ENCODE results near the gene CERS4.
A peak's percentile ranks its signal among the peaks of the same experiment; 100 is the strongest.
"Not testable (repeated sequence)": the region's sequence is repeated elsewhere in the genome, so short reads cannot be mapped to it uniquely, and the experiment has no call there.

Gene CERS4

GRCh38 chr19:8208922-8209461 lies at the start of gene CERS4:
CERS4 (plus strand) TSS chr19:8209370; CDS start chr19:8251077, 41,707 bp downstream.
- no peak for DNase-seq (ENCODE audit: low read depth, low spot score)

GRCh38 chr19:8161135-8161646 lies 48.0 kb upstream of the CERS4 start:
- H3K27ac ChIP-seq, result no peak overlapping the region
- DNase-seq (ENCODE audit: low read depth, low spot score), result no peak

More at GRCh38 chr19:8208922-8209461, at the start of gene CERS4:
- no peak within 1 kb of the TSS for H3K27ac ChIP-seq

- H3K27ac ChIP-seq, result no peak overlapping the region
- no peak for DNase-seq (ENCODE audit: low read depth, low spot score)
These were observed 45.4 kb upstream of the CERS4 start for GRCh38 chr19:8163759-8164158.

- no peak overlapping the region for H3K27ac ChIP-seq
- no peak for DNase-seq (ENCODE audit: low read depth, low spot score)
These were observed 41.2 kb upstream of the CERS4 start for GRCh38 chr19:8167985-8168384.

GRCh38 chr19:8168537-8168936 lies 40.6 kb upstream of the CERS4 start:
- no peak for DNase-seq (ENCODE audit: low read depth, low spot score)

GRCh38 chr19:8174706-8175105 lies 34.5 kb upstream of the CERS4 start:
- peak overlapping the region; percentile 52 for H3K27ac ChIP-seq
- DNase-seq (ENCODE audit: low read depth, low spot score), result peak; percentile 44

More at GRCh38 chr19:8168537-8168936, 40.6 kb upstream of the CERS4 start:
- no peak overlapping the region for H3K27ac ChIP-seq

- no peak overlapping the region for H3K27ac ChIP-seq
- no peak for DNase-seq (ENCODE audit: low read depth, low spot score)
These were observed 29.2 kb upstream of the CERS4 start for GRCh38 chr19:8180018-8180417.

GRCh38 chr19:8184274-8184673 lies 24.9 kb upstream of the CERS4 start:
- no peak overlapping the region for H3K27ac ChIP-seq
- no peak for DNase-seq (ENCODE audit: low read depth, low spot score)

GRCh38 chr19:8185343-8186068 lies 23.7 kb upstream of the CERS4 start:
- H3K27ac ChIP-seq, result no peak overlapping the region
- DNase-seq (ENCODE audit: low read depth, low spot score), result no peak

- no peak overlapping the region for H3K27ac ChIP-seq
- no peak for DNase-seq (ENCODE audit: low read depth, low spot score)
These were observed 16.8 kb upstream of the CERS4 start for GRCh38 chr19:8192221-8192820.

GRCh38 chr19:8194528-8195267 lies 14.5 kb upstream of the CERS4 start:
- DNase-seq (ENCODE audit: low read depth, low spot score), result no peak
- no peak overlapping the region for H3K27ac ChIP-seq

GRCh38 chr19:8196271-8196927 lies 12.8 kb upstream of the CERS4 start:
- no peak for DNase-seq (ENCODE audit: low read depth, low spot score)
- no peak overlapping the region for H3K27ac ChIP-seq

GRCh38 chr19:8203288-8204120 lies 5.7 kb upstream of the CERS4 start:
- DNase-seq (ENCODE audit: low read depth, low spot score); H3K27ac ChIP-seq: not testable (repeated sequence)

GRCh38 chr19:8204961-8205360 lies 4.2 kb upstream of the CERS4 start:
- H3K27ac ChIP-seq, result no peak overlapping the region
- DNase-seq (ENCODE audit: low read depth, low spot score), result no peak

GRCh38 chr19:8206147-8207087 lies 2.8 kb upstream of the CERS4 start:
- no peak overlapping the region for H3K27ac ChIP-seq
- DNase-seq (ENCODE audit: low read depth, low spot score), result no peak

- H3K27ac ChIP-seq; DNase-seq (ENCODE audit: low read depth, low spot score): not testable (repeated sequence)
These were observed 1.8 kb upstream of the CERS4 start for GRCh38 chr19:8207326-8207725.

- H3K27ac ChIP-seq, result no peak overlapping the region
- no peak for DNase-seq (ENCODE audit: low read depth, low spot score)
These were observed 850 bp upstream of the CERS4 start for GRCh38 chr19:8208119-8208921.
